HPDE6-E6E7 (cell line): ENCODE measurements around the gene ZBTB42.
"Not testable (repeated sequence)": the region's sequence is repeated elsewhere in the genome, so short reads cannot be mapped to it uniquely, and the experiment has no call there.

Experiments used
- DNase-seq: peaks from one replicate; pipeline ENCODE4 v3.0.0; 2011; ENCODE audit warnings: missing footprints; ENCODE audit errors: extremely low spot score

The ZBTB42 gene

GRCh38 chr14:104836171-104836935 lies 35.5 kb downstream of the ZBTB42 start:
- not testable (repeated sequence) for DNase-seq

GRCh38 chr14:104841730-104842129 lies 40.8 kb downstream of the ZBTB42 start:
- no peak for DNase-seq

GRCh38 chr14:104843006-104843405 lies 42.1 kb downstream of the ZBTB42 start:
- no peak for DNase-seq

GRCh38 chr14:104843442-104844305 lies 42.8 kb downstream of the ZBTB42 start:
- no peak for DNase-seq

- DNase-seq, result no peak
These were observed 43.6 kb downstream of the ZBTB42 start for GRCh38 chr14:104844306-104845032.

- DNase-seq, result no peak
These were observed 44.2 kb downstream of the ZBTB42 start for GRCh38 chr14:104845033-104845666.

- DNase-seq, result no peak
These were observed 45.0 kb downstream of the ZBTB42 start for GRCh38 chr14:104845834-104846441.

GRCh38 chr14:104852280-104852663 lies 51.4 kb downstream of the ZBTB42 start:
- DNase-seq, result no peak
